ENCODE results near the gene KCNIP4. TPM values are rescaled to one million over a fixed set of nuclear protein-coding genes. Genes with fewer than 3 reads are reported as not detected.

KCNIP4 gene
- total RNA-seq, 1 donor from 2014 or later: 0.17 TPM

- TF ChIP-seq, protein P1, sequence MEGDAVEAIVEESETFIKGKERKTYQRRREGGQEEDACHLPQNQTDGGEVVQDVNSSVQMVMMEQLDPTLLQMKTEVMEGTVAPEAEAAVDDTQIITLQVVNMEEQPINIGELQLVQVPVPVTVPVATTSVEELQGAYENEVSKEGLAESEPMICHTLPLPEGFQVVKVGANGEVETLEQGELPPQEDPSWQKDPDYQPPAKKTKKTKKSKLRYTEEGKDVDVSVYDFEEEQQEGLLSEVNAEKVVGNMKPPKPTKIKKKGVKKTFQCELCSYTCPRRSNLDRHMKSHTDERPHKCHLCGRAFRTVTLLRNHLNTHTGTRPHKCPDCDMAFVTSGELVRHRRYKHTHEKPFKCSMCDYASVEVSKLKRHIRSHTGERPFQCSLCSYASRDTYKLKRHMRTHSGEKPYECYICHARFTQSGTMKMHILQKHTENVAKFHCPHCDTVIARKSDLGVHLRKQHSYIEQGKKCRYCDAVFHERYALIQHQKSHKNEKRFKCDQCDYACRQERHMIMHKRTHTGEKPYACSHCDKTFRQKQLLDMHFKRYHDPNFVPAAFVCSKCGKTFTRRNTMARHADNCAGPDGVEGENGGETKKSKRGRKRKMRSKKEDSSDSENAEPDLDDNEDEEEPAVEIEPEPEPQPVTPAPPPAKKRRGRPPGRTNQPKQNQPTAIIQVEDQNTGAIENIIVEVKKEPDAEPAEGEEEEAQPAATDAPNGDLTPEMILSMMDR (conservative IDR thresholded peaks at IDR 0.05; ENCODE audit: low read depth, low read length): peak; percentile 19
These were observed 501.1 kb downstream of the KCNIP4 start for GRCh38 chr4:21447301-21448054.

DNA sequence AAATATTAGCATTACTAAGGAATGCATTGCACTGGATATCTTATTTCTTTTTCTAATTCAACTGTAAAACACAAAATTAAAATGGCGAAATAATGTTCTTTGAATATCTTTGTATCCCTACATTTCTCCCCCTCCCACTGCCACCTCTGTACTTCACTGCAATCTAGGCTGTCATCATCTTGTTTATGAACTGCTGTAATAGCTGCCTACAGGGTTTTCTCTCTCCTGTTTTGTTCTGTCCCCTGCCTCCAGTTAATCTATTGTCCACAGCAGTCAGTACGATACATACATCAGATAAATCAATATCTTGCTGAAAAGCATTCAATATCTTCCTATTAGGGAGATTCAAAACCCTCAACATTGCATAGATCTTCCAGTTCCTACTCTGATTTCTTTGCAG is 528.4 kb downstream of the KCNIP4 start:
- TF ChIP-seq, protein P1 (conservative IDR thresholded peaks at IDR 0.05; ENCODE audit: low read depth, low read length): no peak
- DNase-seq (ENCODE audit: low read depth): no peak
- H3K4me3 ChIP-seq (ENCODE audit: low read depth, low read length): no peak overlapping the region

More at GRCh38 chr4:21447301-21448054, 501.1 kb downstream of the KCNIP4 start:
- no peak overlapping the region for H3K4me3 ChIP-seq (ENCODE audit: low read depth, low read length)
- DNase-seq (ENCODE audit: low read depth): peak; percentile 55

DNA sequence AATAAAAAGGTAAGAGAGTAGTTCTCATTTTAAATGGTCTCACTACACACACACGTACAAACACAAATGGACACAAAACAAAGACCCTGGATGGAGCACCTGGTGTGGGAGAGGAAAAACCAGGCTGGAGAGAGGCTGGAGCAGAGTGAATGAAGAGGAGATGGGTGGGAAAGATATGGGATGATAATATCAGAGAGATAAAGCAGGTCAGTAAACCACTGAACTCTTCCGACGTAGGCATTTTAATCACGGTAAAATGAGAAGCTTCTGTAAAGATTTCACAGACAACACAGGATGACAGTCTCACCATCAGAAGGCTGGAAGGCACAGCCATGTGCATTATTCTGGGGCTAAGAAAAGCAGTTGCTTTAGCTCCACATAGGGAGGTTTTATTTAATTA is 532.8 kb downstream of the KCNIP4 start:
- TF ChIP-seq, protein P1 (conservative IDR thresholded peaks at IDR 0.05; ENCODE audit: low read depth, low read length): no peak
- H3K4me3 ChIP-seq (ENCODE audit: low read depth, low read length): no peak overlapping the region
- no peak for DNase-seq (ENCODE audit: low read depth)

DNA sequence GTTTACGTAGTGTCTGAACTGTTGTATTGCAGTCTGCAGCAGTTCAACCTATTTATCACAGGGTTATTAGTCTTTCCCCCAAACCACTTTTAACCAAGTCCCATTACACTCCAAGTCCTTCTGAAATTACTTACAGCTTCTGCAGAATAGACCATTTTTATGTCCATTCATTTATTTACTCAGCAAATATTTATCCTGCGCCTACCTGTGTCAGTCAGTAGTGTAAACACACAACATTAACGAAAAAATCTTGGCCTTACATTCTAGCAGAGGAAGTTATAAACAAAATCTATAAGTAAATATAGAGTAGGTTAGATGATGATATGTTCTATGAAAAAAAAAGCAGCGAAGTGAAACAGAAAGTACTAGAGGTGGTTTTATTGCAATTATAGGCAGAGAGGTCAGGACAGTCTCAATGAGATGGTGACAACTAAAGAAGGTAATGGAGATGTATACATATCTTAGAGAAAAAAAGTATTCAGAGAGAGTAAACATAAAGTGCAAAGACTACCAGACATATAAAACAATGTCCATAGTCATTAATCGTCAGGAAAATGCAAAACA is 534.7 kb downstream of the KCNIP4 start:
- no peak overlapping the region for H3K4me3 ChIP-seq (ENCODE audit: low read depth, low read length)
- no peak for DNase-seq (ENCODE audit: low read depth)
- TF ChIP-seq, protein P1 (conservative IDR thresholded peaks at IDR 0.05; ENCODE audit: low read depth, low read length): no peak

DNA sequence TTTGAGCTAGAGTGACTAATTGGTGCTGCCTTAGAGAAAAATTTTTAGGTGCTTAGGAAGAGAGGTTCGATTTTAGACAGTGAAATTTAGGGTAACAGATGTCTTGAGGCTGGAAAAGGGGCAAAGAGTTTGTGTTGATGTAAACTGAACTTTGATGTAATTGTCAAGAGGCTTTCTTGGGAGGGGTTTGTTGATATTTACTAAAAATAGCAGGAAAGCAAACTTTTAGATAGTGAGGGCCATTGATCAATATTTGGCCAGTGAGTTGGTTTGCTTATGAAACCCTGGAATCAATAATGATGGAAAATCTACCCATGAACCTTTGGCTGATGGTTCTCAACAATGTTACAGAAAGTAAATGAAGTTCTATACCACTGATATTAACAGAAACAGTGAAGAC is 537.5 kb downstream of the KCNIP4 start:
- no peak overlapping the region for H3K4me3 ChIP-seq (ENCODE audit: low read depth, low read length)
- TF ChIP-seq, protein P1 (conservative IDR thresholded peaks at IDR 0.05; ENCODE audit: low read depth, low read length): no peak
- no peak for DNase-seq (ENCODE audit: low read depth)

GRCh38 chr4:21410372-21410771 is 538.2 kb downstream of the KCNIP4 start:
- TF ChIP-seq, protein P1 (conservative IDR thresholded peaks at IDR 0.05; ENCODE audit: low read depth, low read length): no peak
- no peak for DNase-seq (ENCODE audit: low read depth)
- H3K4me3 ChIP-seq (ENCODE audit: low read depth, low read length): no peak overlapping the region

DNA sequence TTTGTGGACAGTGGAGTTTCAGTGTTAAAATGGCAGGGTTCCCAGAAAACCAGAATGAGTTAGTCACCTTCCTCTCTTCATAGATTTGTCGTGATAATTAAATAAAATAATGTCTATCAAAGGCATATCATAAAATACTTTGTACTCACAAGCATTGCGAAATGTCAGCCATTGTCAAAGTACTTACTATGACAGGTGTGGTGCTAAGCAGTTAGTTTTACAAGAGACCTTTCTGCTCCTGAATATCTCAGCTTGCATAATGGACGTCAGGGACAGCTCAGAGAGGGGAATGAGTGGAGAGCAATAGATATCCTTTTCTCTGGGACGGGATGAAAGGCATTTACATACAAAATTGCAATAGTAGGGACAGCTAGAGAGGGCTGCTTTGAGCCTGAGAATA is 560.9 kb downstream of the KCNIP4 start:
- DNase-seq (ENCODE audit: low read depth): no peak
- H3K4me3 ChIP-seq (ENCODE audit: low read depth, low read length): no peak overlapping the region
- TF ChIP-seq, protein P1 (conservative IDR thresholded peaks at IDR 0.05; ENCODE audit: low read depth, low read length): no peak
